GM19372 (cell line): ENCODE results near the gene PCSK2.

ENCODE experiments used
- ATAC-seq: cut with Tn5 transposase; IDR thresholded peaks from one replicate; pipeline ENCODE4 v1.9.1; 2021; ENCODE audit warnings: mild to moderate bottlenecking, low read depth, moderate library complexity; ENCODE audit not compliant: unreplicated experiment

PCSK2 gene

GRCh38 chr20:17327185-17328148 lies 100.6 kb downstream of the PCSK2 start:
- no peak for ATAC-seq

- ATAC-seq: no peak
These were observed 108.1 kb downstream of the PCSK2 start for GRCh38 chr20:17334932-17335331.

DNA sequence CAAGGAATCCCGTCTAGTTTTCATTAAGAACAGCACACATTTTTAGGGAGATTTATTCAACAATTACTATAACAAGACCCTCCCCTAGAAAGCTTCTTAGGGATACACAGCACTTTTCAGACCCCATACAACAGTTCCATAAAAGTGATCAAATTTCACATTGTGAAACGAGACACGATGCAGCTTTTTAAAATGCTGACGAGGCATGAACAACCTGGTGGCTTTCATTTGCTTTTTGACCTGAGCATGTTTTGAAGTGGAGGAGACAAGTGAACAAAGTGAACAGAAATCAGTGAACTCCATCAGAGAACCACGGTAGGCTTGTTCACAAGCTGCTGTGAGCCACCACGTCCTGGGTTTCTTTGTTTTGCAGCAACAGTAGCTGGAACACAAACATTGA lies 112.2 kb downstream of the PCSK2 start:
- no peak for ATAC-seq

- no peak for ATAC-seq
These were observed 116.3 kb downstream of the PCSK2 start for GRCh38 chr20:17343091-17343490.

GRCh38 chr20:17343656-17344452 lies 117.0 kb downstream of the PCSK2 start:
- ATAC-seq: no peak

DNA sequence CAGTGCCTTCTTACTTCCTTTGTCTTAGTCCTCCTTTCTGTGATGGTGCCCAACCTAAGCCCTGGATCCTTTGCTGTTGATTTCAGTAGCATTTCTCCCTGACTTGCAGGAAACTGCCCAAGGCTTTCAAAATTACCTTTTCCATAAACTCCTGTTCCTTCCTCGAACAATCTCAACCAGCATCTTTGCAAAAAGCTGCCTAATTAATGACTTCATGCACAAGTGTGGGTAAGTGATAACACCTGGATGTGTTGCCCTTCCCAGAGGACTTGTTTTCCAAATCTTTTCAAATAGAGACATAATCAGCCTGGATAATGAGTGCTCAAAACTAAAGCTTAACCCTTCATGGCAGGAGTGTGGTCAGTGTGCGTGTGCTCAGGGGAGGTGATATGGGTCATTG lies 118.0 kb downstream of the PCSK2 start:
- ATAC-seq: no peak

DNA sequence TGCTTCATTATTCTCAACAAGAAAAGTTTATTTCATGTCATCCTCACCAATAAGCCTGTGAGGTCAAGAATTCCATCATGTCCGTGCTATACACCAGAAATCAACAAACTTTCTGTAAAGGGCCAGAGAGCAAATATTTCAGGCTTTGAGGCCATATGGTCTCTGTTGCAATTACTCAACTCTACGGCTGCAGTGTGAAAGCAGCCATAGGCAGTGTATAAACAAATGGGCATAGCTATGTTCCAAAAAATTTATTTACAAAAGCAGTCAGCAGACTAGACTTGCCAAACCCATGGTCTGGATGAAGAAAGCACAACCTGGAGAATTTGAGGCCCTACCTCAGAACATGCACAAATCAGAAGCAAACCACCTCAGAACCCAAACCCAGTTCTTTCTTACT lies 118.5 kb downstream of the PCSK2 start:
- no peak for ATAC-seq

DNA sequence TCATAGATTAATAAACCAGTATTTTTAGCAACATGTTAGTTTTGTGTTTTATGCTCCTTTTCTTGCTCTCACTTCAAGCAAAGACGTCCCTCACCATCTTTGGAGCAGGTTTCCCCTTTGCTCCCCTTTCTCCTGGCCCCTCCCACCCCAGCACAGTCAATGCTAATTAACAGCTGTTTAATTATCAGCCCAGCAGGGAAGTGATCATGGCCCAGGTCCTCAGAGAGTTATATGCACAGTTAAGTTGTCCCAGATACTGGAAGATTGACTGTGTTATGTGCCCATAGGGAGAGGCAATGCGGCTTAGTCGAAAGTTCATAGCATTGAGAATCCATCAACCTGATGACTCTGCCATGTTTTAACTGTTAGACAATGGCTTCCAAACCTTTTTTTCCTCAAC lies 123.5 kb downstream of the PCSK2 start:
- ATAC-seq: no peak

DNA sequence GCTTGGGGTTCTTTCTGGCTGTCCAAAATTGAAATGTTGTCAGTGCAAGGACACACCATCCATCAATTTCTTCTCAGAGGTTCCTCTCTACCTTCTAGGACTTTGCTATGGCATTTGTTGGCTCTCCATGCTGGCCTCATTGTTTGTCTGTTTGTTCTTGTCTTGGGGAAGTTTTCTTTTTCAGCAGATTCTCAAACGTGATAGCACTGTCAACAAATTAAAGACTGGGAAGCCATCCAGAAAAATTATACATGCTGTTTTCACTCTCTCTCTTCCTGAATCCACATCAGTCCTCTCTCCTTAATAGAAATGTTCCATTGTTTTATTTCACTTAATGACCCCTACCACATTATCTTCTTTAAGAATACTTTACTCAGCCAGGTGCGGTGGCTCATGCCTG lies 130.4 kb downstream of the PCSK2 start:
- no peak for ATAC-seq

GRCh38 chr20:17358854-17359253 lies 132.0 kb downstream of the PCSK2 start:
- ATAC-seq: no peak

- no peak for ATAC-seq
These were observed 137.8 kb downstream of the PCSK2 start for GRCh38 chr20:17364681-17365080.

DNA sequence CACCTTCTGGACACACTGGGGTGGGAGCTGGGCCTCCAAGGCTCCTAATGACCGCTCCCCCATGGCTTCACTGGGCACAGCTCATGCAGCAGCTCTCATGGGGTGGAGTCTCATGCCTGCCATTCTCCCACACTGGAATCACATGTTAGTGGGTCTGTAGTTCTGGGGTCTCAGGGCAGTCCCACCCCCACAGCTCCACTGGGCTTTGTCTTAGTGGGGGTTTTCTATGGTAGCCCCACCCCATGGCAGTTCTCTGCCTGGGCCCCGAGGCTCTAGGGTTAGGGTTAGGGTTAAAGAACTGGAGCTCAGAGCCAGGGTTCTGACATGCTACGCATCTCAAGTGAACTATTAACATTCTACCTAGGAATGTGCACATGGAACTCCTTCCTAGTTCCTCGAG lies 139.0 kb downstream of the PCSK2 start:
- no peak for ATAC-seq

DNA sequence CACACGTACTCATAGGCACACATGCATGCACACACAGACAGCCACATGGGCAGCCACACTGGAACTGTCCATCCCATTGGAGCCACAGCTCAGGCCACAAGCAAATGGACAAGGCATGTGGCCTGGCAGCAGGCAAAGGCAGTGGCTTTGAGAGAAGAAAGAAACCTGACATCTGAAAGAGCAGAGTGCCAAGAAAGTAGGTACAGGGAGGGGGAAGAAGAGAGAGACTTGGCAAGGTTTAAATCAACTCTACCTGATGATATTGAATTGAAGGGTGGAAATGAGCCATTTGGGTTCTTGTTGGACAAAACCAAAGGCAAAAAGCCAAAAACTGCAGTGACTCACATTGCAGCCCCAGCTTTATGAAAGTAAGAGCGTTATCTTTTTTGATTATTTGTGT lies 142.7 kb downstream of the PCSK2 start:
- no peak for ATAC-seq

GRCh38 chr20:17372806-17373440 lies 146.1 kb downstream of the PCSK2 start:
- ATAC-seq: no peak

- ATAC-seq: no peak
These were observed 147.2 kb downstream of the PCSK2 start for GRCh38 chr20:17374086-17374485.

- no peak for ATAC-seq
These were observed 149.2 kb downstream of the PCSK2 start for GRCh38 chr20:17376031-17376430.

- no peak for ATAC-seq
These were observed 150.4 kb downstream of the PCSK2 start for GRCh38 chr20:17377231-17377630.

- no peak for ATAC-seq
These were observed 152.8 kb downstream of the PCSK2 start for GRCh38 chr20:17379651-17380050.

DNA sequence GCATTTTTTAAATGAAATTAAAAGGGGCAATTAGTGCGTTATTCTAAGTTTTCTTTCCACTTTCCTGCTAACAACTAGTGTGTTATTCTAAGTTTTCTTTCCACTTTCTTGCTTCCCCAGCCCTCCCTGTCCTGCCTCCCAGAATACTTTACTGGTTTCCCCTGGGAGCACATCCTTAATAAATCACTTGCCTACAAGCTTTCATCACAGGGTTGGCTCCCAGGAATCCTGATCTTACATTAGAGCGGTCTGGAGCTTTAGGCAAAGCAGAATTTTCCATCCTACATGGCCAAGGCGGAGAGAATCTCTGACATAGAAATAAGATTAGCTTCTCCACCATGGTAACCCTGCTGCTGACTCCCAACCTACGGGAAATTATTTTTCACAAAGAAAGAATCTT lies 154.0 kb downstream of the PCSK2 start:
- ATAC-seq: no peak

DNA sequence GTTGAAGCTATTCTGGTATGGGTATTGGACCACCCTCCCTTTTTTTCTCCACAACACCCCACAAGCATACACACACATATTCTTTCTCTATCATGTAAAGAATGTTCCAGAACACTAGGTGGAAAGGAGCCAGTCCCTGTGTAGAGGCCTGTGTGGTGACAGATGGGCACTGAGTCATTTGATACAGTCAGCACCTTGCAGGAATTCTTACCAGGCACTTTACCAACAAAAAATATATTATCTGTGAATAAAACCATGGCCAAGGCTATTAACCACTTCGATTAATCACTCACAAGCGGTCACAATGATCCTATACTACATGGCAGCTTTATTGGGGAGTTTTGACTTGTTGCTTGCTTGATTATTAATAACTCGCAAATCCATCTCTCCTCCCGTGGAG lies 154.9 kb downstream of the PCSK2 start:
- no peak for ATAC-seq

DNA sequence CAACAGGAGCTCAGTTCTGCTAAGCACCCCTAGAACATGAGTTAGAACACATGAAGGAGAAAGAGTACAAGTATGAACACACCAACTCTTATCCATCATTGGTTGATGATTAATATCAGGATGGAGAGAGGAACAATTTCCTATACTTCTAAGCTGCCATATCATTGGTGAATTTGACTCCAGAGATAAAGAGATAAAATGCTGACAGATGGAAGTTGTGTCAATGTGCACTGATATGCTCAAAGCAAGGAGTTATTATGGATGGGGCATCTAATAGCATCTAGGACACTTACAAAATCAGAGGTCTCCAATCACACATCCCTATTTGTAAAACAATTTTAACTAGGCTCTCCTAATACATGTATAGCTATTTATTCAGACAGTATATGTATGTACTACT lies 159.0 kb downstream of the PCSK2 start:
- ATAC-seq: no peak
